ENCODE data around the gene RRAS2. TPM values are rescaled to one million over a fixed set of nuclear protein-coding genes. Genes with fewer than 3 reads are reported as not detected.
"Not testable (repeated sequence)": the region's sequence is repeated elsewhere in the genome, so short reads cannot be mapped to it uniquely, and the experiment has no call there.

Gene RRAS2
- total RNA-seq, 1 donor from 2014 or later: 150 TPM

DNA sequence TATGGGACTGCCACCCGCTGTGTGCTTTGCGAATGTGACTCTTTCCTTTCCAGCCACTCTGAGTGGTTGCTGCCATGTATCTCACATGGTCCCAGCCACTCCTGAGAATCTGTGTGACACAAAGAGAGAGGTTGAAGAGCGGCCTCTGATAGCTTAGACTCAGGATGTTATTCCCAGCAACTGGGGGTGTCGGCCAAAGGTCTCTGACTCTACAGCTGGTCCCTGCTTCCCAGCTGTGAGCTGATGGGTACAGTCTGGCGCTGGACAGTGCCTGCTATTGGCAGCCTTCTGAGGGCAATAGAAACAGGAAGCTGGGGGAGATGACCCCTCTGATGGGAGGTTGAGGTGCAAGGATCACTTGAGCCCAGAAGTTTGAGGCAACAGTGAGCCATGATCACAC, 105.1 kb downstream of the RRAS2 start:
- Histone ChIP-seq H4K20me1 (ENCODE audit: insufficient read depth, low read length) (no peaks in the 10 kb centered on the region), H3K4me3 (ENCODE audit: insufficient read depth, low read depth, low read length) (no peak overlapping the region), H3K36me3 (ENCODE audit: insufficient read depth, low read length) (no peaks in the 10 kb centered on the region), H3K9ac (ENCODE audit: low read length) (no peak overlapping the region), H3K4me2 (ENCODE audit: low read length) (no peak overlapping the region), H3K27ac (ENCODE audit: low read depth, low read length) (no peak overlapping the region), H3K9me3 (ENCODE audit: insufficient read depth, low read depth, low read length) (no peaks in the 10 kb centered on the region), H3K27me3 (ENCODE audit: insufficient read depth, low read length) (peaks cover 8% of the 10 kb centered on the region), H2AFZ (ENCODE audit: low read depth, low read length) (no peak overlapping the region), H3K79me2 (ENCODE audit: insufficient read depth, low read length) (no peaks in the 10 kb centered on the region), H3K4me1 (ENCODE audit: insufficient read depth, low read length) (no peaks in the 10 kb centered on the region)
- TF ChIP-seq, protein P1, sequence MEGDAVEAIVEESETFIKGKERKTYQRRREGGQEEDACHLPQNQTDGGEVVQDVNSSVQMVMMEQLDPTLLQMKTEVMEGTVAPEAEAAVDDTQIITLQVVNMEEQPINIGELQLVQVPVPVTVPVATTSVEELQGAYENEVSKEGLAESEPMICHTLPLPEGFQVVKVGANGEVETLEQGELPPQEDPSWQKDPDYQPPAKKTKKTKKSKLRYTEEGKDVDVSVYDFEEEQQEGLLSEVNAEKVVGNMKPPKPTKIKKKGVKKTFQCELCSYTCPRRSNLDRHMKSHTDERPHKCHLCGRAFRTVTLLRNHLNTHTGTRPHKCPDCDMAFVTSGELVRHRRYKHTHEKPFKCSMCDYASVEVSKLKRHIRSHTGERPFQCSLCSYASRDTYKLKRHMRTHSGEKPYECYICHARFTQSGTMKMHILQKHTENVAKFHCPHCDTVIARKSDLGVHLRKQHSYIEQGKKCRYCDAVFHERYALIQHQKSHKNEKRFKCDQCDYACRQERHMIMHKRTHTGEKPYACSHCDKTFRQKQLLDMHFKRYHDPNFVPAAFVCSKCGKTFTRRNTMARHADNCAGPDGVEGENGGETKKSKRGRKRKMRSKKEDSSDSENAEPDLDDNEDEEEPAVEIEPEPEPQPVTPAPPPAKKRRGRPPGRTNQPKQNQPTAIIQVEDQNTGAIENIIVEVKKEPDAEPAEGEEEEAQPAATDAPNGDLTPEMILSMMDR (IDR thresholded peaks at IDR 0.05; ENCODE audit: insufficient read depth, low read depth, low read length): no peak
- no peak for TF ChIP-seq EZH2 (IDR thresholded peaks at IDR 0.05; ENCODE audit: insufficient read depth, low read length)
- peaks cover 14% of the 10 kb centered on the region for H3K4me1 Mint-ChIP-seq (ENCODE audit: low read depth, unreplicated experiment)
- H3K9me3 Mint-ChIP-seq (ENCODE audit: unreplicated experiment): no peaks in the 10 kb centered on the region
- no peak overlapping the region for H3K27ac Mint-ChIP-seq (ENCODE audit: unreplicated experiment)
- DNase-seq (ENCODE audit: low read depth) (no peak), FAIRE-seq (no peak)
- H3K4me3 Mint-ChIP-seq (ENCODE audit: unreplicated experiment): no peak overlapping the region
- no peaks in the 10 kb centered on the region for H3K36me3 Mint-ChIP-seq (ENCODE audit: low read depth, unreplicated experiment)
- peaks cover 10% of the 10 kb centered on the region for H3K27me3 Mint-ChIP-seq (ENCODE audit: low read depth, unreplicated experiment)

DNA sequence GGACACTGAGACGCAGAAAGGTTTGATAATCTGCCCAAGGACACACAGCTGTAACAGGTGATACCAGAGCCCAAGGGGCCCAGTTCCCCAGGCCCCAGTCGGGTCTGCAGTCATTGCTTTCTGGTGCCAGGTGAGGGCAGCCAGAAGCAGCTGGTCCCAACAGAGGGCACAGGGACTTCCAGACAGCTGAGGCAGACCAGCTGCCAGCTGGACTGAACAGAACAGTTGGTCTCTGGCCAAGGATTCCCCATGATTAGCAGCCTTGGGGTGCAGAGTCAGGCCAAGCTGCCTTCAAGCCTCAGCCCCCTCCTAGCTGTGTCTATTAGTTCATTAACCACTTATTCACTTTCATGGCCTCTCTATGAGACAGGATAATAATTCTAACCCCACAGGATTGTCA, 105.6 kb downstream of the RRAS2 start:
- no peaks in the 10 kb centered on the region for H4K20me1 ChIP-seq (ENCODE audit: insufficient read depth, low read length)
- no peak overlapping the region for H3K4me3 ChIP-seq (ENCODE audit: insufficient read depth, low read depth, low read length)
- Mint-ChIP-seq H3K9me3 (ENCODE audit: unreplicated experiment) (no peaks in the 10 kb centered on the region), H3K4me1 (ENCODE audit: low read depth, unreplicated experiment) (peaks cover 11% of the 10 kb centered on the region), H3K27me3 (ENCODE audit: low read depth, unreplicated experiment) (peaks cover 14% of the 10 kb centered on the region), H3K4me3 (ENCODE audit: unreplicated experiment) (no peak overlapping the region), H3K36me3 (ENCODE audit: low read depth, unreplicated experiment) (no peaks in the 10 kb centered on the region), H3K27ac (ENCODE audit: unreplicated experiment) (no peak overlapping the region)
- no peaks in the 10 kb centered on the region for H3K79me2 ChIP-seq (ENCODE audit: insufficient read depth, low read length)
- no peaks in the 10 kb centered on the region for H3K4me1 ChIP-seq (ENCODE audit: insufficient read depth, low read length)
- DNase-seq (ENCODE audit: low read depth) (no peak), FAIRE-seq (no peak)
- H3K9ac ChIP-seq (ENCODE audit: low read length): no peak overlapping the region
- no peaks in the 10 kb centered on the region for H3K9me3 ChIP-seq (ENCODE audit: insufficient read depth, low read depth, low read length)
- TF ChIP-seq EZH2 (IDR thresholded peaks at IDR 0.05; ENCODE audit: insufficient read depth, low read length): no peak
- TF ChIP-seq, protein P1 (IDR thresholded peaks at IDR 0.05; ENCODE audit: insufficient read depth, low read depth, low read length): no peak
- no peaks in the 10 kb centered on the region for H3K36me3 ChIP-seq (ENCODE audit: insufficient read depth, low read length)
- H3K27ac ChIP-seq (ENCODE audit: low read depth, low read length): no peak overlapping the region
- no peak overlapping the region for H3K4me2 ChIP-seq (ENCODE audit: low read length)
- H3K27me3 ChIP-seq (ENCODE audit: insufficient read depth, low read length): peaks cover 12% of the 10 kb centered on the region
- no peak overlapping the region for H2AFZ ChIP-seq (ENCODE audit: low read depth, low read length)

DNA sequence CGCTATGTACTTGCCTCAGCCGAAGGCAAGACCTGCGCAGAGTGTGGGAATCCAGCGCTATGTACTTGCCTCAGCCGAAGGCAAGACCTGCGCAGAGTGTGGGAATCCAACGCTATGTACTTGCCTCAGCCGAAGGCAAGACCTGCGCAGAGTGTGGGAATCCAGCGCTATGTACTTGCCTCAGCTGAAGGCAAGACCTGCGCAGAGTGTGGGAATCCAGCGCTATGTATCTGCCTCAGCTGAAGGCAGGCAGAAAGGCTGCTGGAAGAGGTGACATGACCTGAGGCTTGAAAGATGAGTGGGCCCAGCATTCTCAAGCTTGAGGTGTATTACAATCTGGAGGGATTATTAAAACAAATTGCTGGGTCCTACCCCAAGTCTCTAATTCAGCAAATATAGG, 106.5 kb downstream of the RRAS2 start:
- H3K27ac Mint-ChIP-seq (ENCODE audit: unreplicated experiment); H3K79me2 ChIP-seq (ENCODE audit: insufficient read depth, low read length); H3K4me3 Mint-ChIP-seq (ENCODE audit: unreplicated experiment); H3K4me2 ChIP-seq (ENCODE audit: low read length); H3K27ac ChIP-seq (ENCODE audit: low read depth, low read length); H4K20me1 ChIP-seq (ENCODE audit: insufficient read depth, low read length); H3K9ac ChIP-seq (ENCODE audit: low read length); H3K4me3 ChIP-seq (ENCODE audit: insufficient read depth, low read depth, low read length); H3K9me3 ChIP-seq (ENCODE audit: insufficient read depth, low read depth, low read length); FAIRE-seq; DNase-seq (ENCODE audit: low read depth); H3K36me3 Mint-ChIP-seq (ENCODE audit: low read depth, unreplicated experiment); H3K9me3 Mint-ChIP-seq (ENCODE audit: unreplicated experiment); H2AFZ ChIP-seq (ENCODE audit: low read depth, low read length); H3K36me3 ChIP-seq (ENCODE audit: insufficient read depth, low read length); H3K4me1 ChIP-seq (ENCODE audit: insufficient read depth, low read length); H3K4me1 Mint-ChIP-seq (ENCODE audit: low read depth, unreplicated experiment): not testable (repeated sequence)
- peaks cover 22% of the 10 kb centered on the region for H3K27me3 Mint-ChIP-seq (ENCODE audit: low read depth, unreplicated experiment)
- peaks cover 22% of the 10 kb centered on the region for H3K27me3 ChIP-seq (ENCODE audit: insufficient read depth, low read length)

Measured in astrocyte (in vitro differentiated cells and primary cell).